Fibroblast of lung (primary cell): Measurements from ENCODE around the gene DLGAP1. TPM values are rescaled to one million over a fixed set of nuclear protein-coding genes. Genes with fewer than 3 reads are reported as not detected.
"Not testable (repeated sequence)": the region's sequence is repeated elsewhere in the genome, so short reads cannot be mapped to it uniquely, and the experiment has no call there.

Experiments used
- DNase-seq, 2 donors: peaks; one replicate each; pipeline versions ENCODE4 v3.0.0 to v3.0.0-alpha.2; 2010; ENCODE audit warnings: low read depth in 2 of 2
- H2AFZ ChIP-seq: 2 replicates; pipeline ENCODE4 v1.5.1; 2012; ENCODE audit warnings: low read length, control low read depth, inconsistent platforms
- H3K27ac ChIP-seq: 2 replicates; pipeline ENCODE4 v1.5.1; 2011; ENCODE audit warnings: low read length, control low read depth; ENCODE audit not compliant: insufficient read depth
- H3K27me3 ChIP-seq: 2 replicates; pipeline ENCODE4 v1.5.1; 2011; ENCODE audit warnings: mild to moderate bottlenecking, low read length; ENCODE audit not compliant: control insufficient read depth, insufficient read depth
- H3K36me3 ChIP-seq: 2 replicates; pipeline ENCODE4 v1.5.1; 2011; ENCODE audit warnings: low read length; ENCODE audit not compliant: control insufficient read depth, insufficient read depth
- H3K4me1 ChIP-seq: 2 replicates; pipeline ENCODE4 v1.5.1; 2011; ENCODE audit warnings: low read length; ENCODE audit not compliant: control insufficient read depth, insufficient read depth; ENCODE audit errors: extremely low read depth
- H3K4me2 ChIP-seq: 2 replicates; pipeline ENCODE4 v1.5.1; 2011; ENCODE audit warnings: low read length, control low read depth; ENCODE audit not compliant: insufficient read depth; ENCODE audit errors: extremely low read depth
- H3K4me3 ChIP-seq, 4 experiments: fragments of 200-600 bp in 1 of 4; sonication (generic) in 1 of 4; replicated peaks in 1 of 4; 2 replicates each; pipeline ENCODE4 v1.5.1; 2011 to 2016; ENCODE audit warnings: low read length in 4 of 4, low read depth in 3 of 4, mild to moderate bottlenecking in 3 of 4, control low read depth in 2 of 4, inconsistent platforms in 1 of 4, mixed read lengths in 1 of 4; ENCODE audit not compliant: insufficient read depth in 1 of 4; ENCODE audit errors: control extremely low read depth in 1 of 4
- H3K79me2 ChIP-seq: 2 replicates; pipeline ENCODE4 v1.5.1; 2012; ENCODE audit warnings: mild to moderate bottlenecking, low read length, inconsistent platforms; ENCODE audit not compliant: control insufficient read depth, insufficient read depth
- H3K9ac ChIP-seq: 2 replicates; pipeline ENCODE4 v1.5.1; 2011; ENCODE audit warnings: mild to moderate bottlenecking, low read length, control low read depth; ENCODE audit not compliant: insufficient read depth
- H3K9me3 ChIP-seq: 2 replicates; pipeline ENCODE4 v1.5.1; 2012; ENCODE audit warnings: low read depth, low read length; ENCODE audit not compliant: control insufficient read depth, insufficient read depth
- H4K20me1 ChIP-seq: 2 replicates; pipeline ENCODE4 v1.5.1; 2011; ENCODE audit warnings: low read length; ENCODE audit not compliant: control insufficient read depth, insufficient read depth; ENCODE audit errors: extremely low read depth
- CTCF ChIP-seq, 2 donors: IDR thresholded peaks in 1 of 2; conservative IDR thresholded peaks in 1 of 2; 1 replicate in 1 of 2; 2 replicates in 1 of 2; pipeline ENCODE4 v1.5.1; 2011 to 2012; ENCODE audit warnings: low read length in 2 of 2, control low read depth in 1 of 2, inconsistent platforms in 1 of 2, low read depth in 1 of 2, mild to moderate bottlenecking in 1 of 2
- EZH2 ChIP-seq: IDR thresholded peaks from 2 replicates; pipeline ENCODE4 v1.5.1; 2012; ENCODE audit warnings: low read length, control low read depth, mild to moderate bottlenecking; ENCODE audit errors: missing control alignments
- polyA plus RNA-seq, 2 donors: library from polyadenylated mRNA; depleted of rRNA in 1 of 2; stranded (reverse) in 1 of 2; unstranded in 1 of 2; fragments of >200 nt; gene quantifications; 2 replicates each; pipeline ENCODE4 v1.2.1, GENCODE V29; 2011 to 2012; ENCODE audit warnings: missing spikeins in 1 of 2
- total RNA-seq: library from RNA; depleted of rRNA; stranded (reverse); fragments of >200 nt; gene quantifications from 2 replicates; pipeline ENCODE4 v1.2.1, GENCODE V29; 2014

The DLGAP1 gene
- total and polyA plus RNA-seq, 2 donors (not counting 1 experiment from before 2014, with no cell fraction given): 0.16 to 0.17 TPM

DNA sequence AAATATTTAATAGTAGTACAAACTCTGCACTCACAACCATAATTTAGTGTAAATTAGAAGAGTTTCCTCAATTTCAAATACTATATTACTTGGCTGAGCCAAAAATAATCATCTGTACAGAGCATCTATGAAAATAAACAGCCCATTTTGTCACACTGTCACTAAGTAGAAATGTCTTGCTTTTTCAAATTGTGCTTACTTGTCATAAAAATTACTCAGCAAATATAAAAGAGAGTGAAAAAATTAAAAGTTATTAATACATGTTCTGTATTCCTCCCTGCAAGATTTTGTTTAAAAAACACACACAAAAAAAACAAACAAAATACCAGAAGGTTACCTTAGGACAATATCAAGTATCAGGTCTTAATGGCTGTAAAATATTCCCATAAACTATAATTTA lies 155.7 kb downstream of the DLGAP1 start:
- Histone ChIP-seq H3K36me3 (no peaks in the 10 kb centered on the region), H3K9me3 (no peaks in the 10 kb centered on the region), H3K4me1 (no peaks in the 10 kb centered on the region), H3K4me3 (no peak overlapping the region), H3K27me3 (no peaks in the 10 kb centered on the region), H3K9ac (no peak overlapping the region), H4K20me1 (no peaks in the 10 kb centered on the region), H3K79me2 (no peaks in the 10 kb centered on the region), H2AFZ (no peak overlapping the region), H3K27ac (no peak overlapping the region), H3K4me2 (no peak overlapping the region)
- DNase-seq: no peak
- TF ChIP-seq CTCF (conservative IDR thresholded peaks at IDR 0.05 in 1 of 2, IDR thresholded peaks at IDR 0.05 in 1 of 2; ENCODE audit: low read depth in 1 of 2, low read length in 2 of 2) (no peak), EZH2 (no peak)

DNA sequence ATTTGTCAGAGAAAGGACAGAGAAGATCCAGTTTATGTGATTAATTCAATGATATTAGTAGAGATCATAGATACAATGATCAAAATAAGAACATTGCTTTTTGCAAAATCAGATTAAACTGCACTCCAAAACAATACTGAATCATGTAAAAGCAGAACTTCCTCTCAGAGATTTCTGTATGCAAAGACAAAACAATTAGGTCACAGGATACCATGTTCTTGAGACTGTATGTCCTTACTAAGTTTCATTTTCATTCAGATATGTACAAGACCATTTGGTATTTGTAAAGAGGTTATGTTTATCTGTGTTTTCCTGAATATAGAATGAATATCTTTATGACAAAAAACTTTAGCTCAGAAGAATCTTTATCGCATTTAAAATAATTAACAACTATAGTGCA lies 161.8 kb downstream of the DLGAP1 start:
- Histone ChIP-seq H3K36me3 (no peaks in the 10 kb centered on the region), H2AFZ (no peak overlapping the region), H3K27ac (no peak overlapping the region), H3K4me2 (no peak overlapping the region), H3K79me2 (no peaks in the 10 kb centered on the region), H4K20me1 (no peaks in the 10 kb centered on the region), H3K4me1 (no peaks in the 10 kb centered on the region), H3K27me3 (no peaks in the 10 kb centered on the region), H3K9ac (no peak overlapping the region), H3K9me3 (no peaks in the 10 kb centered on the region), H3K4me3 (no peak overlapping the region)
- no peak for DNase-seq
- TF ChIP-seq EZH2: no peak
- TF ChIP-seq CTCF (conservative IDR thresholded peaks at IDR 0.05 in 1 of 2, IDR thresholded peaks at IDR 0.05 in 1 of 2; ENCODE audit: low read depth in 1 of 2, low read length in 2 of 2): no peak

DNA sequence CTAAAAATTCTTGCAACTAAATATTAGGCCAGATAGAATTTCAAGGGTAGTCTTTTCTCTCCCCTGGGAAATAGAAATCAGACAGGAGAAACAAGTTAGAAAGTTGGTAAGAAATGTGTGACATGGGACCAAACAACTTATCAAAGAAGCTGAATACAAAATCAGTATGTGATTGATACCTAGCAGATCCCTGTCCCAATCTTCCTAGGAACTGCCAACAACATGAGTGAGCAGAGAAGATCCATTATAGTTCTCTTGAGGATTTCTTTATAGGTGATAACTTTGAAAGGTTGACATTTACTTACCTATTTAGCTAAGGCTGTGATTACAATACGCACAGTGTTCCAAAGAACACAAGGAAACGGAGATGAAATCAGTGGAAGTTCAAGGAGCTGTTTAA lies 162.4 kb downstream of the DLGAP1 start:
- no peaks in the 10 kb centered on the region for H3K9me3 ChIP-seq
- H3K79me2 ChIP-seq: no peaks in the 10 kb centered on the region
- H3K36me3 ChIP-seq: no peaks in the 10 kb centered on the region

GRCh38 chr18:4287340-4287739 lies 167.8 kb downstream of the DLGAP1 start:
- not testable (repeated sequence) for H3K79me2 ChIP-seq, H2AFZ ChIP-seq, H3K9me3 ChIP-seq, H3K4me1 ChIP-seq, H3K27me3 ChIP-seq, H4K20me1 ChIP-seq, H3K4me3 ChIP-seq, H3K9ac ChIP-seq, H3K27ac ChIP-seq, H3K36me3 ChIP-seq, H3K4me2 ChIP-seq, DNase-seq

More for the DNA sequence above, 162.4 kb downstream of the DLGAP1 start:
- H3K4me2 ChIP-seq: no peak overlapping the region
- no peak for DNase-seq
- H4K20me1 ChIP-seq: no peaks in the 10 kb centered on the region
- no peak overlapping the region for H2AFZ ChIP-seq
- no peaks in the 10 kb centered on the region for H3K27me3 ChIP-seq
- no peak overlapping the region for H3K27ac ChIP-seq
- TF ChIP-seq CTCF (conservative IDR thresholded peaks at IDR 0.05 in 1 of 2, IDR thresholded peaks at IDR 0.05 in 1 of 2; ENCODE audit: low read depth in 1 of 2, low read length in 2 of 2) (no peak), EZH2 (no peak)
- no peak overlapping the region for H3K4me3 ChIP-seq
- H3K4me1 ChIP-seq: no peaks in the 10 kb centered on the region
- H3K9ac ChIP-seq: no peak overlapping the region
